DND-41 (cell line): ENCODE results near the gene TRHDE.

Source experiments
- CTCF ChIP-seq: IDR thresholded peaks from 2 replicates; pipeline ENCODE4 v1.5.1; 2012; ENCODE audit warnings: borderline replicate concordance, low read length, moderate library complexity, mild to moderate bottlenecking; ENCODE audit not compliant: poor library complexity, severe bottlenecking; ENCODE audit errors: extremely low read depth
- EZH2 ChIP-seq: IDR thresholded peaks from 3 replicates; pipeline ENCODE4 v1.6.1; 2012; ENCODE audit warnings: borderline replicate concordance, low read depth, mild to moderate bottlenecking, moderate library complexity, low read length, inconsistent platforms; ENCODE audit not compliant: severe bottlenecking

- TF ChIP-seq CTCF (no peak), EZH2 (no peak)
Observed at GRCh38 chr12:72522411-72522810, 250.2 kb downstream of the TRHDE start.
